Transverse colon (tissue), 4 donors: ENCODE results near the gene SNX30.

Source experiments
- CTCF ChIP-seq, 5 experiments: fragments of 200-600 bp in 3 of 5; fragments of 450-650 bp in 2 of 5; sonication (generic) in 3 of 5; IDR thresholded peaks; 1 replicate in 2 of 5; 2 replicates in 3 of 5; pipeline ENCODE4 v1.5.1; 2016 to 2017; ENCODE audit warnings: antibody characterized with exemption in 5 of 5, inconsistent platforms in 3 of 5, mild to moderate bottlenecking in 2 of 5, moderate library complexity in 1 of 5
- POLR2AphosphoS5 ChIP-seq, 3 donors: sonication (generic); formaldehyde crosslinking; IDR thresholded peaks; one replicate each; pipeline ENCODE4 v1.6.1; 2016; ENCODE audit warnings: antibody characterized with exemption in 3 of 3

- TF ChIP-seq POLR2AphosphoS5 (IDR thresholded peaks at IDR 0.05) = no peak
- no peak for TF ChIP-seq CTCF (IDR thresholded peaks at IDR 0.05)
Observed at GRCh38 chr9:112884721-112885120, 134.2 kb downstream of the SNX30 start.
